GM12878 (cell line): ENCODE results near the gene RAB36. TPM values are rescaled to one million over a fixed set of nuclear protein-coding genes. Genes with fewer than 3 reads are reported as not detected.

Source experiments
- ATAC-seq: fragments of 200-7000 bp; cut with Tn5 transposase; 3 replicates; pipeline ENCODE4 v1.9.1; 2020; ENCODE audit warnings: mild to moderate bottlenecking, moderate library complexity
- BruUV-seq: library from RNA; stranded (reverse); fragments of 400-500 nt; replicated peaks from 2 replicates; lab custom pipeline; 2021; lab: Mats Ljungman, UMichigan
- CTCF ChIA-PET: fragments of 300-600 bp; sonication (Branson Sonifier 250); formaldehyde crosslinking; extraction: SDS; loops from one replicate; lab custom pipeline; 2021; ENCODE audit warnings: inconsistent platforms; lab: Yijun Ruan, JAX
- POLR2A ChIA-PET: fragments of 350-600 bp; formaldehyde crosslinking; extraction: SDS; loops from one replicate; lab custom pipeline; 2021; ENCODE audit warnings: inconsistent platforms; lab: Charles Lee
- RAD21 ChIA-PET: fragments of 300-600 bp; sonication (Branson Sonifier 250); formaldehyde crosslinking; loops from one replicate; lab custom pipeline; 2023; ENCODE audit warnings: antibody characterized with exemption; ENCODE audit not compliant: unreplicated experiment; lab: Charles Lee
- SMC1A ChIA-PET: fragments of 300-600 bp; sonication (Branson Sonifier 250); formaldehyde crosslinking; loops from one replicate; lab custom pipeline; 2023; ENCODE audit not compliant: unreplicated experiment, uncharacterized antibody; lab: Charles Lee
- DNase-seq: peaks from one replicate; pipeline ENCODE4 v3.0.0-alpha.2; 2011; ENCODE audit warnings: low read depth, low spot score
- FAIRE-seq: peaks from 3 replicates; lab custom pipeline; 2011; peaks lifted over from hg19 to GRCh38; lab: Jason Lieb, UNC
- H2AFZ ChIP-seq: 2 replicates; pipeline ENCODE4 v1.6.0; 2011; ENCODE audit warnings: low read depth, low read length, control low read depth; ENCODE audit not compliant: control insufficient read depth
- H3K27ac ChIP-seq: 2 replicates; pipeline ENCODE4 v1.5.1; 2011; ENCODE audit warnings: control low read depth; ENCODE audit not compliant: control insufficient read depth, insufficient read depth
- H3K27me3 ChIP-seq, 2 experiments: replicated peaks in 1 of 2; 2 replicates each; pipeline versions ENCODE4 v1.6.0 to v1.6.1; 2011; ENCODE audit warnings: low read length in 1 of 2; ENCODE audit not compliant: control insufficient read depth in 2 of 2, insufficient read depth in 2 of 2
- H3K36me3 ChIP-seq, 2 experiments: 2 replicates each; pipeline ENCODE4 v1.5.1; 2011; ENCODE audit warnings: low read length in 1 of 2; ENCODE audit not compliant: control insufficient read depth in 2 of 2, insufficient read depth in 2 of 2
- H3K4me1 ChIP-seq: 2 replicates; pipeline ENCODE4 v1.6.1; 2011; ENCODE audit warnings: mild to moderate bottlenecking, low read length, moderate library complexity, mixed read lengths; ENCODE audit not compliant: control insufficient read depth, insufficient read depth
- H3K4me2 ChIP-seq: 2 replicates; pipeline ENCODE4 v1.6.0; 2011; ENCODE audit warnings: control low read depth; ENCODE audit not compliant: control insufficient read depth, insufficient read depth
- H3K4me3 ChIP-seq: fragments of 200-600 bp; sonication (generic); 2 replicates; pipeline ENCODE4 v1.5.1; 2016
- H3K79me2 ChIP-seq: 2 replicates; pipeline ENCODE4 v1.6.0; 2011; ENCODE audit warnings: low read length; ENCODE audit not compliant: control insufficient read depth, insufficient read depth
- H3K9ac ChIP-seq: 2 replicates; pipeline ENCODE4 v1.8.0; 2011; ENCODE audit warnings: low read length, control low read depth, mixed read lengths; ENCODE audit not compliant: control insufficient read depth, insufficient read depth
- H3K9me3 ChIP-seq: replicated peaks from 3 replicates; pipeline ENCODE4 v1.5.1; 2011; ENCODE audit warnings: mild to moderate bottlenecking, low read length; ENCODE audit not compliant: control insufficient read depth, insufficient read depth
- H4K20me1 ChIP-seq: 2 replicates; pipeline ENCODE4 v1.6.0; 2011; ENCODE audit not compliant: control insufficient read depth, insufficient read depth
- CBX3 ChIP-seq: fragments of 200-600 bp; sonication (generic); IDR thresholded peaks from 2 replicates; pipeline ENCODE4 v1.6.1; 2016; ENCODE audit warnings: low read depth, borderline replicate concordance
- CHD1 ChIP-seq: IDR thresholded peaks from 2 replicates; pipeline ENCODE4 v1.6.1; 2012; ENCODE audit warnings: low read depth, low read length, improper control_type of control experiment
- FOS ChIP-seq: IDR thresholded peaks from 3 replicates; pipeline ENCODE4 v1.6.1; 2011; ENCODE audit warnings: borderline replicate concordance; ENCODE audit not compliant: insufficient read length; ENCODE audit errors: extremely low read depth
- HCFC1 ChIP-seq: fragments of 150-350 bp; IDR thresholded peaks from 2 replicates; pipeline ENCODE4 v1.6.1; 2014; ENCODE audit warnings: low read length
- JUND ChIP-seq: IDR thresholded peaks from 2 replicates; pipeline ENCODE4 v1.6.1; 2012; ENCODE audit warnings: low read depth, mild to moderate bottlenecking, low read length, improper control_type of control experiment, moderate library complexity
- NFXL1 ChIP-seq: fragments of 450-650 bp; IDR thresholded peaks from 2 replicates; pipeline ENCODE4 v1.6.1; 2017; ENCODE audit warnings: antibody characterized with exemption, mild to moderate bottlenecking, borderline replicate concordance
- NR2C2 ChIP-seq: IDR thresholded peaks from 2 replicates; pipeline ENCODE4 v1.6.1; 2011; ENCODE audit warnings: borderline replicate concordance, low read depth; ENCODE audit not compliant: control insufficient read depth, insufficient read length
- PKNOX1 ChIP-seq: fragments of 450-650 bp; IDR thresholded peaks from 2 replicates; pipeline ENCODE4 v1.6.1; 2016; ENCODE audit warnings: mild to moderate bottlenecking
- POLR2AphosphoS5 ChIP-seq: IDR thresholded peaks from 2 replicates; pipeline ENCODE4 v1.6.1; 2011; ENCODE audit warnings: mild to moderate bottlenecking, low read length, inconsistent platforms
- RFX5 ChIP-seq: IDR thresholded peaks from 2 replicates; pipeline ENCODE4 v1.6.1; 2011; ENCODE audit warnings: low read depth, low read length, improper control_type of control experiment
- SIN3A ChIP-seq: IDR thresholded peaks from 2 replicates; pipeline ENCODE4 v1.6.1; 2012; ENCODE audit warnings: low read depth, low read length, improper control_type of control experiment
- SP1 ChIP-seq: IDR thresholded peaks from one replicate; pipeline ENCODE4 v1.6.1; 2011; ENCODE audit warnings: low read depth, low read length
- TCF12 ChIP-seq: IDR thresholded peaks from 2 replicates; pipeline ENCODE4 v1.6.1; 2011; ENCODE audit warnings: low read depth, mild to moderate bottlenecking, low read length
- ZBED1 ChIP-seq: IDR thresholded peaks from 2 replicates; pipeline ENCODE4 v1.6.1; 2016; ENCODE audit warnings: borderline replicate concordance
- WGBS: methylation state at CpG from one replicate; pipeline ENCODE4 v1.1.6; 2016; ENCODE audit warnings: low lambda C conversion rate; ENCODE audit not compliant: insufficient replicate concordance, insufficient coverage; ENCODE audit errors: missing lambda C conversion rate; 5-methylcytosine and 5-hydroxymethylcytosine counted together
- in situ Hi-C: fragments of 300-500 bp; cut with MboI; formaldehyde crosslinking; loops from 9 replicates; pipeline ENCODE4 v1.14.3; 2018; ENCODE audit warnings: mixed read lengths
- intact Hi-C: fragments of 100-400 bp; cut with micrococcal nuclease; formaldehyde crosslinking; loops from one replicate; pipeline ENCODE4 v1.14.2; 2022; ENCODE audit not compliant: unreplicated experiment
- polyA plus RNA-seq, 11 experiments: library from polyadenylated mRNA; depleted of rRNA in 4 of 11; unstranded in 6 of 11; stranded (reverse) in 5 of 11; fragments of >200 nt; fragmentation: Nextera tagmentation in 4 of 11; fragmentation: Illumina TruSeq in 1 of 11; extraction: Ambion mirVana in 4 of 11; extraction: Trizol in 1 of 11; gene quantifications; 1 replicate in 1 of 11; 2 replicates in 10 of 11; pipeline versions ENCODE4 v1.2.1 to v1.2.3, GENCODE V29; 2011 to 2016; ENCODE audit warnings: inconsistent platforms in 2 of 11, missing spikeins in 2 of 11, low read depth in 1 of 11
- total RNA-seq, 4 experiments: library from RNA; depleted of rRNA in 3 of 4; stranded (reverse); fragments of >200 nt in 3 of 4; fragmentation: Illumina TruSeq in 1 of 4; extraction: Trizol in 1 of 4; gene quantifications; 2 replicates each; pipeline versions ENCODE4 v1.2.1 to v1.2.3, GENCODE V29; 2013 to 2021

RAB36 gene
- total and polyA plus RNA-seq, 10 of the 15 experiments (the other 5 are each of a cell fraction or from before 2014, with no cell fraction given) = 0.31 to 2.7 (median 1.1) TPM

GRCh38 chr22:23155143-23155542 lies 9.9 kb downstream of the RAB36 start:
- intact Hi-C loops = no loop called here
- ChIA-PET POLR2A (no interaction called here), SMC1A (interaction anchor here (0.8 kb wide), 1 partner anchor 23 kb away, joined by 3 read pairs; no protein-coding TSS in a partner anchor), RAD21 (no interaction called here), CTCF (no interaction called here)
- Histone ChIP-seq H3K9me3 (no peaks in the 10 kb centered on the region), H3K27ac (no peak overlapping the region), H4K20me1 (no peaks in the 10 kb centered on the region), H3K9ac (no peak overlapping the region), H2AFZ (no peak overlapping the region), H3K4me2 (no peak overlapping the region), H3K27me3 (no peaks in the 10 kb centered on the region), H3K4me1 (peaks cover 12% of the 10 kb centered on the region), H3K79me2 (no peaks in the 10 kb centered on the region), H3K36me3 (no peaks in the 10 kb centered on the region), H3K4me3 (no peak overlapping the region)
- WGBS = 91% methylated on average over 3 of the region's 3 CpGs
- TF ChIP-seq FOS (no peak), RFX5 (no peak), POLR2AphosphoS5 (no peak), JUND (no peak), ZBED1 (no peak), SP1 (no peak), NR2C2 (no peak), HCFC1 (no peak), PKNOX1 (no peak), CHD1 (no peak), NFXL1 (no peak), TCF12 (no peak), CBX3 (no peak), SIN3A (no peak)
- ATAC-seq (no peak), FAIRE-seq (no peak), DNase-seq (no peak)
- in situ Hi-C loops = no loop called here
- BruUV-seq = no TSS peak
